ENCODE data around the gene EHD4.

Gene EHD4

DNA sequence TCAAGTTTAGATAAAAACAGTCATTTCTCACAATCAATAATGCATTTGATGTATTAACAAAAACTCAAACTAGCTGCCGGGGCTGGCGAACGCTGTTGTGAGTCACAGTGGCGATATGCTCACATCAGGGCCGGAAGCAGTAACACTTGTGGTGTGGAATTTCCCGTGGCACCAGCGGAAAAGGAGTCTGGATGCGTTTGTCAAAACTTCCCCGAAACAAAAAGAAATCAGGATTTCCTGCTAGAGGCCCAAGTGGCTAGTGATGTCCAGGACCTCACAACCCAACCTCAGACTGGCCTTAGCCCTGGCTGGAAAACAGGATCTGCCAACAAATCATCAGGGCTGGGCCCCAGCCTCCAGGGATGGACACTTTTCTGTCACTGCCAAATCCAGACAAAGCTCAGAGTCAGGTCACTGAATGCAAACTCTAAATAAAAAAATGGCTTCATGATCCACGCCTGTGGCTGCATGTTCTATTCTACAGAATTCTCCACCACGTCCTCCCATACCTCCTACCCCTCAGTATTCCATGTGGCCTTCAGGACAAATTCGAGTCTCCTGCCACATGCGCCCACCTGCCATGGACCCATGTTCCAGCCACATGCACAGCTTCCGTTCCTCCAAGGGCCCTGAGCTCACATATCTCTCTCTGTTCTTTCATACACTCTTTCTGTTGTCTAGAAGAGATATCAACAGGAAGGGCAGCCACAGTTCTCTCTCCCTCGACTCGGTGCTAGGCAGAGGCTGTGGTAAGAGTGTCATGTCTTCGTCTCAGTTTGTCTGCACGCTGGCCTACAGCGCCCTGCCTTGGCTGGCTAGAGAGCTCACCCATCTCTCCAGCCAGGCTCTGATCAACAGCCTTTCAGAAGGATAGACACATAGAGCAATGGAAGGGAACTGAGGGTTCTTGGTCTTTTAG, 35.4 kb downstream of the EHD4 start:
- DNase-seq (ENCODE audit: low read depth) = no peak

DNA sequence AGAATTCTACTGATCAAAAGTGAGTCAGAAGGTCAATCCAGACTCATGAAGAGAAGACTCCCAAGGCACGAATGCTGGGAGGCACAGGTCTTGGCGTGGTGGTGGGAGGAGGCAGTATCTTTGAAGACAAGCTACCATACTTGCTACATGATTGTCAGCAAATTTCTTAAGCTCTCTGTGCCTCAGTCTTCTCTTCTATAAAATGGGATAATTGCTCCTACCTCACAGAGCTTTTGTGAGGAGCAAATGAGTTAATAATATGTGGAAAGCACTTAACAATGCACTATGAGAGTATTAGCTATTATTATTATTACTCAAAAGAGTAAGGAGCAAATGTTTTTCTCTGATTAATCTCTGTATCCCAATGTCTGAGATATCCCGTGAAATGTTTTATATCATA, 36.2 kb downstream of the EHD4 start:
- no peak for DNase-seq (ENCODE audit: low read depth)

DNA sequence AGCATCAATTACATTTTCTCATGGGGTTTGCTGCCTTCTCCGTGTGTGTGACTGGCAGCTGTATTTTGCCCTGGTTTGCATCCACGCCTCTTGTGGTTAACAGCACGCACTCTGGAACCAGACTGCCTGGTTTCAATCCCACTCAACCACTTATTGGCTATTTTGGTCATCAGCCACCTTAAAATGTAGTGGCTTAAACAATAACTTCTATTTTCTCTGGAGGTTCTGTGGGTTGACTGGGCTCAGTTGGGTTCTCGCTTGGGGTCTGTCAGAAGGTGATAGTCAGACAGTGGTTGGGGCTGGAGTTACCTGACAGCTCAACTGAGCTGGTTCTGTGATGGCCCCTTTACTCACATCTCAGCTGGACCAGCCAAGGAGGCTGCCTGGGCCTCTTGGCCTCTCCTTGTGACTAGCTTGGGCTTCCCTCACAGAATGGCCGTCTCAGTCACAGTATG, 36.8 kb downstream of the EHD4 start:
- no peak for DNase-seq (ENCODE audit: low read depth)

DNA sequence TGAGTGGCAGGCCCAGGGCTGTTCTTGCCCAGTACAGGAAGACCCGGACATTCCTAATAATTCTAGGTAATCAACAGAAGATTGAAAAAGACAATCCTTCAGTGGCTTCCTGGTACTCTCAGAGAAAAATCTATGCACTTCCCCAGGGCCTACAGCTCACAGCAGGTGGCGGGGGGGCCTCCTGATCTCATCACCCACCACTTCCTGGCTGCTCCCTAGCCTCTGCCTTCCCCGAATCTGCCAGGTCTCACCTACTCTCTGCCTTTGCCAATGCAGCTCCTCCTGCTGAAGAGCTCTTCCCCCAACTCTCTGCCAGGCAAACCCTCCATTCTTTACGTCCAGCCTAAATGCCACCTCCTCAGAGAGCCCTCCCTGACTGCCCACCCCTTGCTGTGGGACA, 37.5 kb downstream of the EHD4 start:
- DNase-seq (ENCODE audit: low read depth) = no peak

DNA sequence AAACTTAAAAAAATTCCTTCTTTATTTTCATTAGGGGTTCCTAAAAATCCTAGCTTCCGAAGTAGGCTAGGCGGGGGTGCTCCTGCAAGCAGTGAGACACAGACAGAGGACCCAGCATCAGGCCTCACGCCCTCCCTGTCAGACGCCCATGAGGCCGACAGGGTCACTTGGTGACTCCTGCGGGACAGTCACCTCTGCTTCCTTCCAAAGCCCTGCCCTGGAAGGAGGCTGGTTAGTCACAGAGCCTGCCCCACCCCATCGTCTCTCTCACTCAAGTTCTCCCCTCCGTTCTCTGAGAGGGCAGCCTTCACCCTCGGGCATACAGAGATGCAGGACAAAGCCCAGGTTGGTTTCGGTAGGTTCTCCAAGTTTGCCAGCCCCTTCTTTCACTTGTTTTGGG, 38.6 kb downstream of the EHD4 start:
- DNase-seq (ENCODE audit: low read depth) = no peak

DNA sequence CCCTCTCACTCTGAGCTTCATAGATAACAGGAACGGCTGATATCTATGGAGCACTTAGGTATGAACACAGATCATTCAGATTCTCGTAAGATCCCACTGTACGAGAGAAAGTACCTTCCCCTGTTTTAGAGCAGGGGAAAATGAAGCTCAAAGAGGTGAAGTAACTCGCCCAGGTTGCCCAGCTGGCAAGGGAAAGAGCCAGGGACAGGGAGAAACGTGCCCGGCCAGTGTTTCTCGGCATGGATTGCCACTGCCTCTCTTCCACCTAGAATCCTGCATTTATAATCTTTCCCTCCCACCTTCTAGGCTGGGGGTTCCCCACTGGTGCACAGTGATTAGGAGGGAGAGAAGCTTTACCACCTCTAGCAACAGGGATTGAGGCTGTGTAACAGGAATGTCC, 39.0 kb downstream of the EHD4 start:
- DNase-seq (ENCODE audit: low read depth) = no peak

DNA sequence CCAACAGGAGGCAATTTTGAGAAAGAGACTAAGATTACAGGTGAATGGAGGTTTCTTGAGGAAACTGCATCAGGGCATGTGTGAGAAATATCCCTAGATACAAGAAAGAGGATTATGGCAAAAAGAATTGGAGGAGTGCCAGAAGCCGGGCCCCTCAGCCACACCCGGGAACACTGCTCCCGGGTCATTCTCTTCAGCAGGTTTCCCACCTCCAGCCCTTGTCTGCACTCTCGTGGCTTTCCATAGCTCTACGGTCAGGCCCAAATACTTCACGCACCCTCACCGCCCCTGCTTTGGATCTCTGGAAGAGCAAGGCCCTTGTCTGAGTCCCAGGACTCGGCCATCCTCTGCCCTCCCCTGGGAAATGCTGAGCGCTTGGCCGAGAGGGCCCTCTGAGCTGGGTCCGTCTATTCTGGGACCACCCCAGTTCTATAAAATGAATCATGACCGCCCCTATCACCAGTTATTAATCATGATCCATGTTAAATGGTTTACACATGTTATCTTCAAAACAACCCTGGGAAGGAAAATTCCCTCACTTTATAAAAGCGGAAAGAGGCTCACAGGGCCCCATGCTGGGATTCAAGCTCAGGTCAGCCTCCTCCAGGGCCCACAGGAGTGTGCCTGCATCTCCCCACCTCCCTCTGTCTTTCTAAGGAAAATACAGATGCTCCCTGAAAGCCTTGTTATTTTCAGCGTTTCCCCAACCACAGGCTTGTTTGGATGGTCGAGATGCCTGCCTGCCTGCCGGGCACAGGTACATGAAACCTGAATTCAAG, 39.7 kb downstream of the EHD4 start:
- DNase-seq (ENCODE audit: low read depth) = no peak

DNA sequence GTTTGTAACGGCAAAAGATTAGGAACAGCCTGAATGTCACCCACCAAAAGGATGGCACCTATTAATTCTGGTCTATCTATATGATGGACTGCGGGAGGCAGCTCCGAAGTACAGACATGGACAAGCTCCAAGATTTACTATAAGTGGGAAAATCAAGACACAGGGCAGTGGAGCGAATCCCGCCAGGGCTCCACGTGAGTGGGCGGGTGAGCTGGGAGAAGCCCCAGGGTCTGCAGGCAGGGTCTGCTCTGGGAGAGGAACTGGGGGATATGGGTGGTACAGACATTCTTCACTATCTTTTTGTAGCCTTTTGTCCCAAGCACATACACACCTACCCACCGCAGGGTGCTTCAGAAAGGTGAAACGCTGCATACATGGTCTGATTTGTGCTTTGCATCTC, 40.3 kb downstream of the EHD4 start:
- DNase-seq (ENCODE audit: low read depth) = no peak

DNA sequence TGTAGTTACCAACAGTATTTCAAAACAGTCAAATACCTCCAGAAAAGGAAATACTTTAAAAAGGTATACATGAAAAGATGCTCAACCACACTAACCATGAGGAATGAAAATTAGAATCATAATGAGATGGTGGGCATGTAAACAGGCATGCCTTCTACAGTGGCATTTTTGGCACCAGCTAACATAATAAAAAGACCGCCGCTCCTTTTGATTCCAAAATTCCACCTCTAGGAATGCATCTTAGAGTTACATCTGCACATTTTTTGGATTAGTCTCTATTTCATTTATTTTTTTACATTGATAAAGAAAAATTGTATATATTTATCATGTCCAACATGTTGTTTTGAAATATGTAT, 41.5 kb downstream of the EHD4 start:
- DNase-seq (ENCODE audit: low read depth) = no peak

DNA sequence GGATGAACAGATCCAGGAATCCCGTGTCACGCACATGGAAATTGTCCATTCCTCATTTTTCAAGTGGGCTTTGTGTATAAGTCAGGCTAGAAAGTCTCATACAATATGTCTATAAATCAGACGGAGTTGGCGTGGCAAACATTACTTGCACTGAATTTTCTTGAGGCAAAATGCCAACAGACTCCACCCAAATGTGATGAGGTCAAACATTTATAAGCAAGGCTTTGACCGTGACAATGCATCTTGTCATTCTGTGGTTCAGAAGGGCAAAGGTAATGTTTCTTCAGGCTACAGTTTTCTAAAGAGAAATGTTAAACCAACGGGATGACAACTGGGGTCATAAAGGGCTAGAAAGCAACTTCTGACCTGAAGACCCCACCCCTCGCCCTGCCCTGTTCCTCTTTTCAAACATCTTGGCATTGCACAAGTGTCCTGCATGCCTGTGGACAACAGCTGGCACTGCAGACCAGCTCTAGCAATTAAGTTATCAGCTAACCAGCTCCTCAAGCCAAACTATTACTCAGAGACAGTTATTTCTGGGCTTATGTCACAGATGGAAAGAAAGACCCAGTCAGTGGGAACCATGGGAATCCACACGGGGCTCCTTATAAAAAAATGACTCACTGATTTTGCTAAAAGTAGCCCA, 42.0 kb downstream of the EHD4 start:
- DNase-seq (ENCODE audit: low read depth) = peak; percentile 96

DNA sequence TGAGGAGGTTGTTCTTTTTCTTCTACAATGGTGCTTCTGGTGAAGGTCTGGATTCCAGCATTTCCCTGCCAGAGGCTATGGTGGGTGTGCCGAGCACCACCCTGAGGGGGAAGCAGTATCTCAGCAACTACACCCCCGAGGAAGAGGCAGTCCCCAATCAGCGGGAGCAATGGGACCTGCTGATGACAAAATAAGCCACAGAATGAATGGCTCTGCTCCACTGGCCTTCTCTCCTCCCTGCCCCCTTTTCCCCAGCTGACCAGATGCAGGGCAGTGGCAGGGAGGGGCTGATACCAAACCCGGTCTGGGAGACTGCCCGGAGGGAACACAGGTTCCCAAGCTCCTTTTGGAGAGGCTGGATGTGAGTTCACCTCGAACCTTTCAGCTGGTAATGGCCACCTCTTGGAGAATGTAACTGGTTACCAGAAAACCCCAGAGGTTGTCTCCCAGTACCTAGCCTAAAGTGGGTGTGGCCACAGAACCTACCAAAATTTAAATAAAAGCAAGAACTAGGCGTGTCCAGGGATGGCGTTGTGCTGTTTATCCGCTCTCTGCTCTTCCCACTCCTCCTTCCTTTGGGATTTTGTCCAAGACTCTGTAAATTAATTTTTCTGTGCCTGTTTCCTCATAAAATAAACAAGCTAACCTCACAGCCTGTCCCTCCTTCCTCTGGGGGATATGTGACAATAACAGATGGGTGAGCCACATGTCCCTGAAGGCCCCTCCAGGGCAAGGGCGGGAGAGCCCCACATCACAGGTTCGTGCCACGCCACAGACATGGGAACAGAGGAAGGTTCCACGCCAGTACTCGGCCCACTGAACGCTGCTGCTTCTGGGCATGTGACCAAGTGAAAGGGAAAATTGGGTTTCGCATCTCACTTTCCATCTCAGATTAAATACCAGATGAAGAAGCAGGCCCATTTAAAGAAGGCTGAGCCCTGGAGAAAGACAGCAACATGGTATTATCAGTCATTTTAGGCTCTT, 43.4 kb downstream of the EHD4 start:
- DNase-seq (ENCODE audit: low read depth) = no peak

DNA sequence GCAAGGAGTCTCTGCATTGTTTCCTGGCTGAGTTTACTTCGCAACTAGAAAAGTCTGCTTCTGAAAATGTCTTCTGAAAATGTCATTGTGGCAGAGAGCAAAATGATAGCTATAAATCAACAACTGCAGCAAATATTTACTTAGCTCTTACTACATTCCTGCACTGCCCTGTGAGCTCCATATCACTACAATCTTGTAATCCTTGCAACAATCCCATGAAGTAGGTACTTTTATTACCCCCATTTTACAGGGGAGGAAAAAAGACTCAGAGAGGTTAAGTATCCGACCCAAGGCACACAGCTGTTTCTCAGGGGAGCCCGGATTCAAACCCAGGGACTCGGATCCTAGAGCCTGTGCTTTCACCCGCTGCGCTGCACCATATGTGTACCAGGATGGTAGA, 44.3 kb downstream of the EHD4 start:
- no peak for DNase-seq (ENCODE audit: low read depth)

DNA sequence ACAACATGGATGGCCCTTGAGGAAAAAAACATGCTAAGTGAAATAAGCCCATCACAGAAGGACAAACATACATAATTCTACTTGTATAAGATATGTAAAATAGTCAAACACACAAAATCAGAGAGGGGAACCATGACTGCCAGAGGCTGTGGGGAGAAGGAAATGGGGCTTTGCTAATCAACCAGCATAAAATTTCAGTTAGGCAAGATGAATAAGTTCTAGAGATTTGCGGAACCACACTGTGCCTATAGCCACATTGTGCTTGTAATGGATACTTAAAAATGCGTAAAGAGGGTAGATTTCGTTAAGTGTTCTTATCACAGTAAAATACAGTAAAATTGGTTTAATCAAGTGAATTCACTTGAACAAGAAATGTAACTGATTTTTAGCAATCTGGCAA, 44.8 kb downstream of the EHD4 start:
- DNase-seq (ENCODE audit: low read depth) = no peak

DNA sequence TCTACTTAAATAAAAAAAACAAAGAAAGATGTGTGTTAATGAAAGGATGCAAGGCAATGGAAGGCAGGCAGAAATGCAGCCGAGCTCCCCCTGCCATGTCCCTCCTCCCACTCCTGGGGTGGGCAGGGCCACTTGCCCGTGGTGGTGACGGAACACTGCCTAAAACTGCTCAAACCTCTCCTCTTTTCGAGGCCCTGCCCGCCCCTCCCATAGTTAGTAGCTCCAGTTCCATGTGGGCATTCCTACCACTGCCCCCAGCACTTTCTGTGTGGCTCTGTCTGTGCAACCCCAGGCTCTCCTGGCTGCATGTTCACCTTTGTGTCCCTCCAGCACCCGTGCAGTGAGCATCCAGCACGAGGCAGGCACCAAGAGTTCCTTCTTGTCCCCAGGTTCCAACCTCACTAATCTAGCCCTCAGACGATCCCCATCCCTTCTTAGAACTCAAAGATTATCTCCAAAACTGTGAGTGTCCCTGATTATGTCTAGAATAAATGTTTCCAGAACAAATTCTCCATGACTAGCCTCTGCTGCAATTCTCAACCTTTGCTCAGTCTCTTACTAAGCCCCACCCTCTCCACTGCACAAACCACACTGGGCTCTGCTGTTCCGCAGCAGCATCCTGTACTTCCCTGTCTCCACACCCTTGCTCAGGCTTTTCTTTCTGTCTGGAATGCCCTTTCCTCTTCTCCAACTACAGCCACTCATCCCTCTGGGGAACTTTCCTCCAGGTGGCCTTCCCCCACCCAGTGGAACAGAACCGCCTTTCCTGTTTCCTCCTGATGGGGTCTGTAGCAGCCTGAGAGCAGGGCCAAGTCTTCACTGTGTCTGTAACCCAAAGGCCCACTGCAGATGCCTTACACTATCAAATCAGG, 45.9 kb downstream of the EHD4 start:
- DNase-seq (ENCODE audit: low read depth) = no peak

DNA sequence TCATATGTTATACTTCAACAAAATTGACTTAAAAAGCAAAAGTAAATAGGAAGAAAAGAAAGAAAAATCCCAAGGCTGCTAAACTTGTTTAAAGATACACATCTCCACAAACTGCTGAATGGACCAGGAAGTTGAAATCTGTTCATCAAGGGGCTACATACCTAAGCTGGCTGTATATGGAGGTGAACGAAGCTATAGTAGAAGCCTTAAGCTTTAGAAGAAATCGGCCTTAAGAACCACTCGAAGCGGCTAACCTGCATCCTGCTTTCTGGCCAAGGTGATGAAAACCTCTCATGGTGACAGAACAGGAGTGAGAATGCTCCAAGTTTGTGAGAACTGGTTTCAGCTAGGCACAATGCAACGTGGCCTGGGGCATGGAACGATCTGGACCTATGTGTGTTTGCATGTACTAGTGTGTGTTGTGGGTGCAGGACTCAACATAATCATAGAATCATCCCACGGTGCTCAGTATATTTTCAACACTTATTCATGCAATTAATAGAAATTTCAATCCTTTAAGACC, 47.2 kb downstream of the EHD4 start:
- no peak for DNase-seq (ENCODE audit: low read depth)

DNA sequence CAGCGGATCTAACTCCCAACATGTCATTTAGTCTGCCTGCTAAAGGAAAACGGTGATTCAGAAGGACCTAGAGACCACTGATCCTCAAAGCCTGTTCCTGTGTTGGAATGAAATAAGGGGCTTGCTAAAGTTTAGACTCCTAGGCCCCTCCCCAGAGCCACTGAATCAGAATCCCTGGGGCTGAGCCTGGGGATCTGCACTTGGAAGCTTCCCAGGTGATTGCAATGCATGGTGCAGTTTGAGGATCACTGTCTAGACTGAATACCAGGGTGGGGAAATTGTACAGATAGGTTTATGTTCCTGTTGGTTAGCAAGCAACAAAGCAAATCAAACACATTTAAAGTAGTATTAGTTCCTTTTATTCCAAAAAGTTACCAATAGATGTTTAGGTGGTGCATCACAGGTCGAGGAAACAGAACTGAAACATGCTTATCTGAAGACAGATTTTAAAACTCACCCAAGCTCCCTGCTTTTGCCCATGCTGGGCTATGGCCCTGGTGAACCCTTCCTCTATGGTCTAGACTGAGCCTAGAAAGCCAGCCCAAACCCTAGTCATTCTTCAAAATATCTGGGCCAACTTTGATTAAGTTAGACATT, 48.9 kb downstream of the EHD4 start:
- DNase-seq (ENCODE audit: low read depth) = no peak

DNA sequence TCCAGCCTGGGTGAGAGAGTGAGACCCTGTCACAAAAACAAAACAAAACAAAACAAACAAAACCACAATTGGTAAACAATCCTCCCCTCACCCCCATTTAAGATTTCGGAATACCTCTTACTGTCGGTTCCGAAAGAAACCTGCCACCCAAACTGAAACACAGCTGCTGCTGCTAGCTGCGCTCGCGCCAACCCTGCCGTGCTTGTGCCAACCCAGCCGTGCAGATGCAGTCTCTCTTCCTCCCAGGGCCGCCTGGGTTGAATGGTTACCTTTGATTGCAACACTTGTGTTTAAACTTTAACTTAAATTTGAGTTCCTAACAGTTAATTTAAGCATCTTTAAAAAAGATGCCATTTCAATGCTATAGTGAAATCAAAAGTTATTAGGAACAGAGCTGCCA, 50.0 kb downstream of the EHD4 start:
- DNase-seq (ENCODE audit: low read depth) = no peak

DNA sequence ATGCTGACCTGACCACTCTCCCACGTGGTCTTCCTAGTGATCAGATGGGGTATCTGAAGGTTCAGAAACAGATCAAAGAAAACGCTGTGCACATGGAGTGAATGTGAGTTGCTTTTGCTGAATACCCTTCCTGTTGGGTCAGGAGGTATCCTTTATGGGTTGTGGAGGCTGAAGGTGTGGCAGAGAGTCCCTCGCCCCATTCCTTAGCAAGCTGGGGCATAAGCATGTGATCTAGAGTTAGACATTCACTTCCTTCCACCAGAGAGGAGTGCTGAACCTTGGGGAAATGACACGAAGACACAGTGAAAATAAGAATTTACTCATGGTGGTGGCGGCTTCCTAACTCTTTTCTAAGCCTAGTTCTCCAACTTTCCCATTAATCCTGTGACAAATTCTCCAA, 50.7 kb downstream of the EHD4 start:
- DNase-seq (ENCODE audit: low read depth) = no peak

DNA sequence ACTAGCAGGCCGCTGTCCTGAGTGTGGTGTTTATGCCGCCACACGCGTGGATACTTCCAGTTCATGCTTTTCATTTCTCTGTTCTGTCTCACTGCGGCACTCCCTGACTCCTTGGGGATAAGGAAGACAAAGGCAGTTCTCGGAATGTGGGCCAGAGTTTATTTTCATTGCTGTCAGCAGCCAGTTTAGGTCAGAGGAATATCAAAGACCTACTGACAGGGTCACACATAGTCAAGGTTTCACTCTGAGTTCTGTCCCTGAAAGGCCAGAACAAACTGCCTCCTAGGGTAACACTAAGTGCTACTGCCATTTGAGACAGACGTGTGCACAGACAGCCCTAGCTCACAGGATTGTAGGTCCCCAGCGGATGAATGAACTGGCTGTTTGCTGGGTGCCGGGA, 51.2 kb downstream of the EHD4 start:
- DNase-seq (ENCODE audit: low read depth) = no peak

DNA sequence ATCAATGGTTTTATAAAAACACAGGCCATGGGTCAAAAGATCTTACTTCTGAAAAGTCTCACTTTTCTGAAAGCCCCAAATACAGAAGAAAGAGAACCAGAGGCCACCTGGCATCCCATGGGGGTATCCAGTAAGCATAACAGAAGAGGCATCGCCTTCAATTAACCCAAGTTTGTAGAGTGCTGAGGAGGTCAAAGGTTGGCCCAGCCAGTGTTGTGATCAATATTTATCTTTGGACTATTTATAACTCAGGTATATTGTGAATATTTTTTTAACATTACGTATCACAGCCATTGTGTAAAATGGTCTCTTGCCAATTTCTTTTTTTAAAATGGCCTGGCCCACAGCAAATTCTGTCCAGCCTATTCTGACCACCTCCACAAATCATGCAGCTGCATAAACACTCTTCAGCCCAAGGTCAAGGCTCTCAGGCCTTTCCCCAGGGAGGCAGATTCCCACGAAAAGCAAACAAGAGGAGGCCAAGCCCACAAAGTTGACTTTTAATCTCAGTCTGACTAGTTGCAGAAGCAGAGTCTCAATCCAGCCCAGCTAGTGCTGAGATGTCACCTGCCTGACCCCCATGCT, 52.3 kb downstream of the EHD4 start:
- DNase-seq (ENCODE audit: low read depth) = no peak

Measured in HS-5 (cell line).